Esophagus (tissue), 2 donors: ENCODE measurements around the gene LAPTM5. TPM values are rescaled to one million over a fixed set of nuclear protein-coding genes. Genes with fewer than 3 reads are reported as not detected.
"Not testable (repeated sequence)": the region's sequence is repeated elsewhere in the genome, so short reads cannot be mapped to it uniquely, and the experiment has no call there.

Source experiments
- H3K27ac ChIP-seq, 2 donors: one replicate each; pipeline ENCODE4 v1.5.1; 2013; ENCODE audit warnings: low read depth in 2 of 2, mild to moderate bottlenecking in 2 of 2, inconsistent platforms in 1 of 2, low read length in 1 of 2, moderate library complexity in 1 of 2
- H3K27me3 ChIP-seq, 2 donors: one replicate each; pipeline ENCODE4 v1.6.1; 2013; ENCODE audit warnings: low read length in 2 of 2, control low read depth in 1 of 2, mild to moderate bottlenecking in 1 of 2; ENCODE audit not compliant: insufficient read depth in 2 of 2, control insufficient read depth in 1 of 2
- H3K36me3 ChIP-seq, 2 donors: one replicate each; pipeline ENCODE4 v1.6.1; 2013; ENCODE audit warnings: low read length in 1 of 2; ENCODE audit not compliant: control insufficient read depth in 2 of 2, insufficient read depth in 2 of 2
- H3K4me1 ChIP-seq, 2 donors: one replicate each; pipeline ENCODE4 v1.6.1; 2013; ENCODE audit warnings: low read length in 1 of 2; ENCODE audit not compliant: control insufficient read depth in 2 of 2, insufficient read depth in 2 of 2
- H3K4me3 ChIP-seq, 2 donors: one replicate each; pipeline ENCODE4 v1.5.1; 2013; ENCODE audit warnings: low read length in 2 of 2, mild to moderate bottlenecking in 2 of 2, low read depth in 1 of 2, moderate library complexity in 1 of 2
- H3K9me3 ChIP-seq, 2 donors: one replicate each; pipeline ENCODE4 v1.6.1; 2013; ENCODE audit warnings: mild to moderate bottlenecking in 2 of 2, low read depth in 1 of 2, low read length in 1 of 2, moderate library complexity in 1 of 2; ENCODE audit not compliant: control insufficient read depth in 2 of 2, insufficient read depth in 1 of 2
- WGBS, 2 donors: extraction: QIAGEN DNeasy Blood & Tissue Kit; methylation state at CpG; one replicate each; pipeline ENCODE4 v1.1.7; 2013; 5-methylcytosine and 5-hydroxymethylcytosine counted together
- polyA plus RNA-seq, 2 donors: library from polyadenylated mRNA; stranded (reverse); fragments of 200-250 nt; gene quantifications; one replicate each; pipeline ENCODE4 v1.2.3, GENCODE V29; 2013
- donor health status: healthy with polysubstance abuse.
- donor health status: Bipolar disorder and iron deficiency.

Gene LAPTM5
- polyA plus RNA-seq, 2 donors: 10.0 to 15.5 TPM

DNA sequence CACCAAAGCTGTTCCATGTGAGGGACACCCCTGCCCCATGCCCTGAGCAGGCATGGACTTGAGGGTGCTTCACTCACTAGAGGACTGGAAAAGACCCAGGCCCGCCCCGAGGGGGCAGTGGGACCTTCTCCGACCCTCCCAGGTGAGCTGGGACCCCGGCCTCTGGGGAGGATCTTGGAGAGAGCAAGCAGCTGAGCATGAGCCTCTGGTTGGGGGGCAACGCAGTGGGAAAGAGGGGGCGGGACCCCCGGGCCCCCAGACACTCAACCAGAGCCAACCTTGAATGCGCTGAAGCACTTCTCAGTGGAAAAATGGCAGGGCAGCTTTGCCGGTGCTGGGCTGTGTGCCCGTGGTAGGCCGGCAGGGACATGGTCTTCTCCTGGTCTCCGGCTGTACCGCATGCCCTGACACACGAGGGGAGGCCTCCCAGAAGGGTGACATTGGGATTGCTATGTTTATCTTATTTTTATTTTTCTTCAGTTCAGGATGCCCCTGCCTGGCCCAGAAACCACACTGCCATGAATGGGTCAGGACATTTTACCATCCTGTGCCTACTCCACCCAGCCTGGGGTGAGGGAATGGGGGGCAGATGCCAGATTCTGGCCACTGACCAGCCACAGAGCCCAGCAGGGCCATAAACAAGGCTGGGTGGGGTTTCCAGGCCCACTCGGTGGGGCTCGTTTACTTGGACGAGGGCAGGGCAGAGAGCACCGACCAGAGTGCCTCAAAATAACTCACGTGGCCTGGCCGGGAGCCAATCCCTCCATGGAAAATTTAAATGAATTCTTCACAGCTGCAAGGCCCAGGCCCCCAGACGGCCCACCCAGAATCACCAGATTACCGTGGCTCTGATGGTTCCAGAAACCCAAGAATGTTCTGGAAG lies 17.2 kb upstream of the LAPTM5 start:
- WGBS, 2 donors: 61 to 71% methylated on average over 22 of the region's 22 CpGs
- no peaks in the 10 kb centered on the region for H3K4me1 ChIP-seq
- no peak overlapping the region for H3K4me3 ChIP-seq
- H3K36me3 ChIP-seq: no peaks in the 10 kb centered on the region
- H3K27me3 ChIP-seq: no peaks in the 10 kb centered on the region
- H3K27ac ChIP-seq: no peak overlapping the region
- H3K9me3 ChIP-seq: no peaks in the 10 kb centered on the region

DNA sequence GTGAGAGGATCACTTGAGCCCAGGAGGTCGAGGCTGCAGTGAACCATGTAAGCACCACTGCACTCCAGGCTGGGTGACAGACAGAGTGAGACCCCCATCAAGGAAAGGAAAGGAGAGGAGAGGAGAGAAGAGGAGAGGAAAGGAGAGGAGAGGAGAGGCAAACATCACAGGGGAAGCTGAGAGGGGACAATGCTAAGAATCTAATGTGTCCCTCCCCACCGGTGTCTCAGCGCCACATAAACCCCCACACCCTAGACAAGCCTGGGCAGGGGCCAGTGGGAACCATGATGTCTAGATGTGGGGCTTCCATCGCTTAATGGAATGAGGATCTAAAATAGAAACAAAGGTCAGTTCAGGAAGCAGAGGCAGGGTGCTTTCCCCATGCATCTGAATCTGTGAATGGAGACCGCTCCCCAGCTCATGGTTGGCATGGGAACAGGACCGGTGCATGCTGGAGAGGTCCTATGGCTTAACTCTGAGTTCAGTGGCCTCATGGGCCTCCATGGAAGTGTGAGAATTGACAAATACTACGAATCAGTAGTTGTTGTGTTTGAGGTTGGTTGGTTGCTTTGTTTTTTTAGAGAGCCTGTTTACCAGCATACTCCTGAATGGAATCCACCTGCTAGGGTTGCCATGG lies 16.3 kb upstream of the LAPTM5 start:
- Histone ChIP-seq H3K4me1 (no peaks in the 10 kb centered on the region), H3K4me3 (no peak overlapping the region), H3K9me3 (no peaks in the 10 kb centered on the region), H3K27me3 (no peaks in the 10 kb centered on the region), H3K27ac (no peak overlapping the region), H3K36me3 (no peaks in the 10 kb centered on the region)
- WGBS, 2 donors: 65 to 71% methylated on average over 7 of the region's 7 CpGs

DNA sequence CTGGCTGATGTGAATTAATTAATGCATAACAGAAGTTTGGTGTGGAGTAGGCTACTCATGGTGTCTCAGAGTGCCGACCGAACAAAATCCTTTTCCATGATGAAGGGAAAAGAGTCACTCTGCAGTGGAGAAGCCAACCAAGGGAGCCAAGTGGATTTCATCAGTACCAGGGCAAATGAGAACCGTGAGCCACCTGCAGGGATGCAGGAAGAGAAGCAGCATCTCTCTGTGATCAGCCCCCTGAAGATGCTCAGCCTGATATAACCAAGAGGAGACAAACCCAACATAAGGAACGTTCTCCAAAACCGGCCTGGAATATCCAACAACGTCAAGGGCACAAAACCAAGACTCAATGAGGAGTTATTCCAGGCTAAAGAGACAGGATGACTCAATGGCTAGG lies 13.4 kb upstream of the LAPTM5 start:
- Histone ChIP-seq H3K27me3 (no peaks in the 10 kb centered on the region), H3K4me1 (no peaks in the 10 kb centered on the region), H3K4me3 (no peak overlapping the region), H3K36me3 (no peaks in the 10 kb centered on the region), H3K9me3 (no peaks in the 10 kb centered on the region), H3K27ac (no peak overlapping the region)
- WGBS, 2 donors: 83 to 85% methylated on average over 6 of the region's 6 CpGs

DNA sequence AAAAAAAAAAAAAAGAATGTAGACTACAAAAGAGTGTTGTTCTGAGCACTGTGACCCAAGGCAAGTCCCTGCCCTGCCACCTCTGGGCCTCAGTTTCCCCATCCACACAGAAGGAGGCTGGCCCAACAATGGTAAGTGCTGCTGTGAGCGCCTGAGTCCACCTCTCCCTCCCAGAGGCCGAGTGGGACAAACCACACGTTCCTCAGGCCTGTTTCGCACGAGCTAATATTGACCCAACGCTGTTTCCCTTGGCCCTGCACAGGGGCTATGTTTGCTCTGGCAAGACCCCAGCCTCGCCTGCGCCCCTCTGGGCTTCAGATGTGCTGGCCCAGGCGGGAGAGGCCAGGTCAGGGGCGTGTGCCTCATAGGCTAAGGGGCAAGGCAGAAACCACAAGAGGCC lies 12.6 kb upstream of the LAPTM5 start:
- Histone ChIP-seq H3K27ac (no peak overlapping the region), H3K9me3 (no peaks in the 10 kb centered on the region), H3K4me3 (no peak overlapping the region), H3K27me3 (no peaks in the 10 kb centered on the region), H3K4me1 (no peaks in the 10 kb centered on the region), H3K36me3 (no peaks in the 10 kb centered on the region)
- 75 to 78% methylated on average over 10 of the region's 10 CpGs for WGBS, 2 donors

DNA sequence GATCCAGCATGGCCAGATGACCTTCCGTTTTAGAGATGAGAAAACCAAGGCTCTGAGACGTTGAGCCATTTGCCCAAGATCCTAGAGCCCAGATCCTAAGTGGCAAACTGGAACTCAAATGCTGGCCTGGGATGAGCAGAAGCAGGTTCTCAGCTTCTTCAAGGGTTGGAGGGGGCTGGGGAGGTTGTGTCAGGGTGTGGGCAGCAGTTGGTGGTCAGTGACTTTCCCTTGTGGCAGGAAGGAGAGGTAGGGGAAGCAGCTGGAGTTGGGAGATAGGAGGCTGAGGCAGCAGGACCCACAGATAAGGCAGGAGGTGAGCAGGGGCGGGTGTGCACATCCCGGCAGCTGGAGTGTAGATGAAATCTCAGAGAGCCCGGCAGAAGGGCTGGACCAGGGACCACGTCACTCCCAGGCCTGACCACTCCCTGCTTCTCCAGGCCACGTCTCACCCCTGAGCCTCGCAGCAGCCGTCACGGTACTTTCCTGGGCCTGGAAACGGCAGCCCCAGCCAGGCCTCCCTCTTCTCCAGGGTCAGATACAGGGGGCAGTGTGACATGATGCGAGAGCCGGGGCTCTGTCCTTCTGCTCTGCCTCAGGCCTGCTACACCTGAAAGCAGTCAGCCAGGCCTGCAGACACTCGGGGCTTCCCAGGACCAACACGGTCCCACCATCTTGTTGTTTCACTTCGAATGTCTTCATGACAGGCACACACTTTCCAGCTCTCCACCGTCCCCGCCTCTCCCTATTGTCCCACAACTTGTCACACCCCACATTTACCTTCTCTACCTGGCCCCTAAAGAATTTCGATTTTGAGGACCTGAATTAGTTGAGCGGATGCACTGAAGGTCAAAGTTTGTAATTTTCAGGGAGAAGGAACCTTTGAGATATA lies 11.5 kb upstream of the LAPTM5 start:
- Histone ChIP-seq H3K4me1 (no peaks in the 10 kb centered on the region), H3K27me3 (no peaks in the 10 kb centered on the region), H3K36me3 (no peaks in the 10 kb centered on the region), H3K4me3 (no peak overlapping the region), H3K27ac (no peak overlapping the region), H3K9me3 (no peaks in the 10 kb centered on the region)
- 77 to 79% methylated on average over 20 of the region's 20 CpGs for WGBS, 2 donors

DNA sequence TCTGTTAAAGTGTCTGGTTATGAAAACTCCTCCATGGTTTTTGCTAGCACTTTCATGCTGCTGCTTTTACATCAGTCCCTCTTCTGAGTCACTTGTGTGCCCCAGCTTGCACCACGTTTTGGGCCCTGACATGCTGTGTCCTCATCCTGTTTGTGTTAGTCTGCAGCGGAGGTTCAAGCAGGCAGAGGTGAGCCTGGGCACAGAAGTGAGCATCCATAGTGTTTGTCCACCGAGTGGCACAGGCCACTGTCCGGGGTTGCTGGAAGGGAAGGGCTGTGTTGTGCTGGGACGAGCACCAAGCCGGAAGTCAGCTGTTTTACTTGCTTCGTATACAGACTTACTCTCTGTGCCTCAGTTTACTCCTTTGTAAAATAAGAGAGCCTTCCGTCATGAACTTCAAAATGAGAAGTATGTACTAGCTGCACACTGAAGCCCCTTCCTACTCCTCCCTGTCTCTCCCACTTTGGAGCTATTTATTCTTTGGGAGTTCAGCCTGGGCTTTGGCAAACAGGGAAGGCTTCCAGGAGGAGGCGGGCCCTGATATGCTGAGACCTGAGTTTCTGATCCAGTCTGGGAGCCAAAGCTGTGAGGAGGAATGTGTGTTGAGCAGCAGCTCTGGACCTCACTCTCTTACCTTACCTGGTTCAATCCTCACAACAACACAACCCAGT lies 10.7 kb upstream of the LAPTM5 start:
- Histone ChIP-seq H3K27ac (no peak overlapping the region), H3K36me3 (no peaks in the 10 kb centered on the region), H3K4me1 (no peaks in the 10 kb centered on the region), H3K27me3 (no peaks in the 10 kb centered on the region), H3K9me3 (no peaks in the 10 kb centered on the region), H3K4me3 (no peak overlapping the region)
- WGBS, 2 donors: 81 to 82% methylated on average over 9 of the region's 9 CpGs

DNA sequence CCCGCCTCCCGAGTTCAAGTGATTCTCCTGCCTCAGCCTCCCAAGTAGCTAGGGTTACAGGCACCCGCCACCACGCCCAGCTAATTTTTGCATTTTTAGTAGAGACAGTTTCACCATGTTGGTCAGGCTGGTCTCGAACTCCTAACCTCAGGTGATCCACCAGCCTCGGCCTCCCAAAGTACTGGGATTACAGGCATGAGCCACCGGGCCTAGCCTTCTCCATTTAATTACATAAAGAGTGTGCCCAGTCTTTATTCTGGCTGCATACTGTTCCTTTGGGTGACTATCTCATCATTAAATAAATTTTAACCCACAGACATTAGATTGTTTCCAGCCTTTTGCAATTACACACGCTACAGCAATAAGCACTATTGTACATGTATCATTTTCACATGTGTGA lies 9.4 kb upstream of the LAPTM5 start:
- H3K4me3 ChIP-seq, H3K9me3 ChIP-seq, H3K36me3 ChIP-seq, H3K27ac ChIP-seq, H3K27me3 ChIP-seq, H3K4me1 ChIP-seq: not testable (repeated sequence)
- WGBS, 2 donors: 94 to 95% methylated on average over 8 of the region's 8 CpGs

DNA sequence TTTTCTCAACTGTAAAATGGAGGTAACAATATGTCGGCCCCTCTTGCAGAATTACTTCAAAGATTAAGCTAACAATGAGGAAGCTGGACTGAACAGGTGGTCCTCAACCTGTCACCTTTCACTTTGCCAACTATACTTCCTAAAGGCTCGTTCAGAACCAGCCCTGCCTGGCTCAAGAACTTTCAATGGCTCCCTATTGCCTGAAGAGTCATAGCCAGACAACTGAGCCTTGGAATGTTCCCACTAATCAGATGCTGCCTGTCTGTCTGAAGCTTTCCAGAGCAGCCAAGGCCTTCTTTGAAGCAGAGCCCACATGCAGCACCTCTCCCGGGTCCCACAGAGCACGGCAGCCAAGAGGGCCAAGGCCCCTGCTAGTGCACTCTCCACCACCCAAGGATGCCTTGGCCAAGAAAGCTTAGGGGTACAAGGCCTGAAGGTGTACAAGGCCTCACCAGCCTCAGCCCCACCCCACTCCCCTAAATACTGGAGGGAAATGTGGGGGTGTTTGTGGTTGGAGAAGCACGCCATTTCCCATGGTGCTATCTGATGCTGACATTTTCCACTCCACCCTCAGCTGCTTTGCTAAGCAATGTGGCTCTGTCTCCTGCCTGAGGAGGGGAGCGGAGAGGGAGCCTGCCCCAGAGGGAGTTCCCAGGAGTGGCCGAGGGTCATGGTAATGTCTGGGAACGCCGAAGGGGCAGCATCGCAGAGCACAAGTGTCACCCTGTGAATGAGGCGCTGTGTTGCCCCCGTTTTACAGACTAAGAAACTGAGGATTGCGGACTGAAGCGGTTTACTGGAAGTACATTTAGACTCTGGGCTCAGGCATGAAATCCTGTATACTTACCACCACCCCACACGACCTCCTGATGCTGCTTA lies 8.2 kb upstream of the LAPTM5 start:
- H3K27me3 ChIP-seq: no peaks in the 10 kb centered on the region
- no peaks in the 10 kb centered on the region for H3K9me3 ChIP-seq
- H3K4me3 ChIP-seq: no peak overlapping the region
- H3K36me3 ChIP-seq: no peaks in the 10 kb centered on the region
- H3K4me1 ChIP-seq: no peaks in the 10 kb centered on the region
- WGBS, 2 donors: 84 to 85% methylated on average over 15 of the region's 15 CpGs
- H3K27ac ChIP-seq: no peak overlapping the region
